Suprapubic skin (tissue), 4 donors: Measurements from ENCODE around the gene TCP10L.

Experiments
- EP300 ChIP-seq: sonication (generic); formaldehyde crosslinking; IDR thresholded peaks from one replicate; pipeline ENCODE4 v1.6.1; 2017; ENCODE audit warnings: antibody characterized with exemption
- POLR2A ChIP-seq, 2 donors: fragments of 450-650 bp; IDR thresholded peaks; one replicate each; pipeline ENCODE4 v1.6.1; 2017; ENCODE audit warnings: antibody characterized with exemption in 2 of 2, mild to moderate bottlenecking in 2 of 2, moderate library complexity in 2 of 2
- POLR2AphosphoS5 ChIP-seq, 3 donors: sonication (generic); formaldehyde crosslinking; IDR thresholded peaks; one replicate each; pipeline ENCODE4 v1.6.1; 2017; ENCODE audit warnings: antibody characterized with exemption in 3 of 3
- TF ChIP-seq, protein P1 (sequence below), 2 donors: fragments of 200-600 bp in 1 of 2; fragments of 450-650 bp in 1 of 2; sonication (generic) in 1 of 2; IDR thresholded peaks; one replicate each; pipeline ENCODE4 v1.5.1; 2016 to 2019; ENCODE audit warnings: antibody characterized with exemption in 2 of 2, mild to moderate bottlenecking in 1 of 2, moderate library complexity in 1 of 2

DNA sequence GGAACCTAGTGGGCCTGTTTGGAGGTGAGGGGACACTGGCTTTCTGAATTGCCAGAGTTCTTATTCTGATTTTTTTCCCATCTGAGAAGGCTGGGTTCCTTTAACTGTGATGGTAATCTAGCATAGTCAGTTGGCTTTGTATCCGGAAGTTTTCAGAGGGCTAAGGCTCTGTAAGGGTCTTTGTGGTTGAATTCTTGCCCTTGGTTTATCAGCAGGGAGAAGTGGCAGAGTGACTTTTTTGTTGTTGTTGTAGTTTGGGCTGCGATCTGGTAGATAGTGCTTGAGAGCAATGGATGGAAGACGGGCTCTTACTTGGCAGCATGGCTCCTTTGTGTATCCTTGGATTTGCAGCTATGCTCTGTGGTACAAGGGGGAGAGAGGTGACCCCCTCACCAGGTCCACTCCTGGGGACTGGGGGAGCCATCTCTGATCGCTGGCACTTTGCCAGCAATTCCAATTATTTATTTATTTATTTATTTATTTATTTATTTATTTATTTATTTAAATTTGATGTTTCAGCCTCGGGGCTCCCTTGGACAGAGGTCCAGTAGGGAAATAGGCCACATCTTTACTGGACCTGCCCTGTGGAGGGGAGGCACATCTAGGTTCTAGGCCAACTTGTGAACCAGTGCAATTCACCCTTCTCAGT lies 18.5 kb downstream of the TCP10L start:
- TF ChIP-seq, protein P1, sequence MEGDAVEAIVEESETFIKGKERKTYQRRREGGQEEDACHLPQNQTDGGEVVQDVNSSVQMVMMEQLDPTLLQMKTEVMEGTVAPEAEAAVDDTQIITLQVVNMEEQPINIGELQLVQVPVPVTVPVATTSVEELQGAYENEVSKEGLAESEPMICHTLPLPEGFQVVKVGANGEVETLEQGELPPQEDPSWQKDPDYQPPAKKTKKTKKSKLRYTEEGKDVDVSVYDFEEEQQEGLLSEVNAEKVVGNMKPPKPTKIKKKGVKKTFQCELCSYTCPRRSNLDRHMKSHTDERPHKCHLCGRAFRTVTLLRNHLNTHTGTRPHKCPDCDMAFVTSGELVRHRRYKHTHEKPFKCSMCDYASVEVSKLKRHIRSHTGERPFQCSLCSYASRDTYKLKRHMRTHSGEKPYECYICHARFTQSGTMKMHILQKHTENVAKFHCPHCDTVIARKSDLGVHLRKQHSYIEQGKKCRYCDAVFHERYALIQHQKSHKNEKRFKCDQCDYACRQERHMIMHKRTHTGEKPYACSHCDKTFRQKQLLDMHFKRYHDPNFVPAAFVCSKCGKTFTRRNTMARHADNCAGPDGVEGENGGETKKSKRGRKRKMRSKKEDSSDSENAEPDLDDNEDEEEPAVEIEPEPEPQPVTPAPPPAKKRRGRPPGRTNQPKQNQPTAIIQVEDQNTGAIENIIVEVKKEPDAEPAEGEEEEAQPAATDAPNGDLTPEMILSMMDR (IDR thresholded peaks at IDR 0.05), result no peak
- TF ChIP-seq POLR2AphosphoS5 (IDR thresholded peaks at IDR 0.05), result no peak
- TF ChIP-seq POLR2A (IDR thresholded peaks at IDR 0.05), result no peak
- TF ChIP-seq EP300, result no peak
